GM15510 (cell line): ENCODE data around the gene ARHGDIB.

ENCODE experiments used
- POLR2A ChIP-seq: IDR thresholded peaks from 3 replicates; pipeline ENCODE4 v1.6.1; 2011; ENCODE audit warnings: borderline replicate concordance; ENCODE audit not compliant: insufficient read length; ENCODE audit errors: extremely low read depth

ARHGDIB gene

DNA sequence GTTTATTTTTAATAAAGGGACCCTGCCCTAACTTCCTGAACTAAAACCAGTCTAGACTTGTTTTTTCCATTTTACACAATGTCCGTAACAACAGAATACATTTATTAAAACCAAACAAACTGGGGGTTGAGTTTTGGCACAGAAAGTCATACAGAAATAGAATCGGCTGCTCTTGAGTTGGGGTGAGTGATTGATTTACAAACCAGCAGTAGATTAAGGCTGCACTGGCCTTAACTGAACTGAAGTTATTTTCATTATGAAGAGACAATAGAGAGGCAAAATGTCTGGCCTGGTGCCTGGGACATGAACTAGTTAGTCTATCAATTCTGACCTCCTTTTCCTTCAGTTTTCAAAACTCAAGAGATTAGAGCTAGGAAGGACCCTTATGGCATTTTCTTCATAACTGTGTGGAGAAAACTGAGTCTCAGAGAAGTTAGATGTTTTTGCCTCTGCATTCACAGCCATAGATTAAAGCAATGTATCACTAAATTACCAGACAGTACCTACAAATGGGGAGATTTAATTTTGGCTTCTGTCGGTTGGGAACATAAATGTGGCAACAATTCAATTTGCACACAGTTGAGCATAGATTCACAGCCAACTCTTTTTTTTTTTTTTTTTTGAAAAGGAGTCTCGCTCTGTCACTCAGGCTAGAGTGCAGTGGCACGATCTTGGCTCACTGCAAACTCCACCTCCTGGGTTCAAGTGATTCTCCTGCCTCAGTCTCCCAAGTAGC is 56.0 kb downstream of the ARHGDIB start:
- TF ChIP-seq POLR2A, result no peak

DNA sequence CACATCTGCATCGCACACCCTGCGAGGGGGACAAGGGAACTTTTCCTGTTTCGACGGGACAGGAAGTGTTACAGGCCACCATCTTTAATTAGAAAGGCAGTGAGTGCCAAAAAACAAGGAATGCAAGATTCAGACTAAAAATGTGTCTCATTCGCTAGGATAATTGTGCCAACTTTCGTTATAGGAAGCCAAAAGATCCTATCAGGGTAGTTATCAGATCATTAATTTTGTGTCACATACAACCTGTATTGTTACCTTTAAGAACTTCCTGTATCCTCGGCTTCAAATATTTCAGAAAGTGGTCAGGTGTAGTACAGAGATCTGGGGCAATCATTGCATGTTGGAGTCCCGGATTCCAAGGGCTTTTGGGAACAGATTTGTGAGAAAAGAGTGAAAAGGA is 56.5 kb downstream of the ARHGDIB start:
- TF ChIP-seq POLR2A, result no peak

DNA sequence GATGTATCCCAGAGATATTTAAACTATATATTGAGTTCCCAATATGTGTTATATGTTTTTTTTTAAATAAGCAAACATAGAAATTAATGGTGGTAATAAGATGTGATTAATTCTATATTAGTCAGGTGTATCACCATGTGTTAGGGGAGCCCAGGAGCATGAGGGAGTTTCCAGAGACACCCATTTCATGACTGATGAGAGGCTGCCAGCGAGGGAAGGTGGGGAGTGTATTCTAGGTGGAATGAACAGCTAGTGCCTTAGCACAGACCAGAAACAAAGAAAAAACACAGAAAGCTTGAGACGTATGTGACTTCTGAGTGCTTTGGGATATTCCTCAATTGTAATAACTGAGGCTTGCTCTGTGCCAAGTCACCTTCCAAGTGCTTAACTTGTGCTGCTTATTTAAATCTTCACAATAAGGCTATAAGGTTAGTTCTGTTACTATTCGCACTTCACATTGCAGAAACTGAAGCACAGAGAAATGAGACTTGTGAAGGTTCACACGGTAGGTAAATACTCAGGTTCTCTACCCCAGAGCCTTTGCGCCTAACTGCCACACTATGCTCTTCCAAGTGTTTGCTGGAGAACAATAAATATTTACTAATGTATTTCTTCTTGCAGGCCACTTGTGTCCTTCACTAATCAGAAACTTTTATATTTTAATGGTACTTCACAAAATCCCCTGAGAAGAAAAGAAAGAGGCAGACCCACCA is 57.9 kb downstream of the ARHGDIB start:
- no peak for TF ChIP-seq POLR2A

DNA sequence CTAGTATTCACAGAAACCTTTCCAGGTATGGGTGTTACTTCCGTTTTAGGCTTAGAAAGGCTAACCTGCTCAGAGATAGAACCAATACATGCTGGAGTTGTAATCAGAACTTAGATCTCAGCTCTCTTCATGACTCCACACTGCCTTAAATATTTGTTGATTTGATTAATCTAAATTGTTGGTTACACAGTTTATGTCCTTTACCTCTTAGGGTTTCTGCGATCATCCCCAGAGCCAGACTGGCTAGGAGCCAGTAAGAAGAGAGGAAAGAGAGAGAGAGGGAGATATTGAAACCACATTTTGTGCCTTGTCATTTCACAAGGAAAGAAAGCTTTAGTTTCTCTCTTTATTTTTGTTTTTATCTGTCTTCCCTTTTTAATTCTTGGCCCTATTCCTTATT is 58.9 kb downstream of the ARHGDIB start:
- no peak for TF ChIP-seq POLR2A

DNA sequence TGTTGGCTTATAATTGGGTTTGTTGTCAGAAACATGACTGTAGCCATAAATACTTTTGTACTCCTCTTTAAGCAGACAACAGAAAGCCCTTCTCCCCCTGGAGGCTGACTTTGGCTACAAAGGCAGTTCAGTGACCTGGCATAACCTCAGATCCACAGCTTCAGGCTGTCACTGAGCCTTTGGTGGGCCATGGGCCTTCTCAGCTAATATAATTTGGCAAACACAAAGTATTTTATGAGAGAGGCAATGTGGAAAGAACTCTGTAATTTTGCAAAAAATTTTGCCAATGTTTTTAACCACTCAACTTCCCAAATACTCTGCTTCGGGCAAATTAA is 60.2 kb downstream of the ARHGDIB start:
- no peak for TF ChIP-seq POLR2A

DNA sequence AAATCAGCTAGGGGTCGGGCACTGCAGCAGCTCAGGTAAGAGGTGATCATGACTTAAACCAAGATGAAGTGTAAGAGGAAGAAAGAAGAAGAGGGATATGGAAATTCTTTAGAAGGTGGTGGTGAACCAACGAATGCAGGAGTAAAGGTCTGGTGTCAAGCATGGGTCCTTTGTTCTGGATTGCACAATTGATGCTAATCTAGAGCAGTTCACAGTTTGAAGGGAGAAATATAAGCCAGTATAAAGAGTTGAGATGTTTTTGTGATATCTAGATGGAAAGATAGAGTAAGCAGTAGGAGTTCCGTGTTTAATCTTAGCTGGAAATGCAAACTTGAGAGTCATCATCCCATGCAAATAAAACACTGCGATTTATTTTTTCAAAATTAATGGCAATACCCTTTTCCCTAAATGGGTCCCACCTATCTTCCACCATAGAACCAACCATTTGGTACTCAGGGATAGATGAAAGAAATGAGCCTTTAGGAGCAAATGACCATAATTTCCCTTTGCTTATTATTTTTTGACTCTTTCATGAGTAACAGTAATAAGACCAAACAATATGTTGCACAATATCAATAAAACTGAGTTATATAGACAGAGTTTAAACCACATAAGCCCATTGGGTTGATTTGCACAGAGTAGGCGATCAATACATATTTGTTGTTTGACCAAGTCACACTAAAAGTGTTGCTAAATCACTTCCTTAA is 60.7 kb downstream of the ARHGDIB start:
- TF ChIP-seq POLR2A, result no peak

DNA sequence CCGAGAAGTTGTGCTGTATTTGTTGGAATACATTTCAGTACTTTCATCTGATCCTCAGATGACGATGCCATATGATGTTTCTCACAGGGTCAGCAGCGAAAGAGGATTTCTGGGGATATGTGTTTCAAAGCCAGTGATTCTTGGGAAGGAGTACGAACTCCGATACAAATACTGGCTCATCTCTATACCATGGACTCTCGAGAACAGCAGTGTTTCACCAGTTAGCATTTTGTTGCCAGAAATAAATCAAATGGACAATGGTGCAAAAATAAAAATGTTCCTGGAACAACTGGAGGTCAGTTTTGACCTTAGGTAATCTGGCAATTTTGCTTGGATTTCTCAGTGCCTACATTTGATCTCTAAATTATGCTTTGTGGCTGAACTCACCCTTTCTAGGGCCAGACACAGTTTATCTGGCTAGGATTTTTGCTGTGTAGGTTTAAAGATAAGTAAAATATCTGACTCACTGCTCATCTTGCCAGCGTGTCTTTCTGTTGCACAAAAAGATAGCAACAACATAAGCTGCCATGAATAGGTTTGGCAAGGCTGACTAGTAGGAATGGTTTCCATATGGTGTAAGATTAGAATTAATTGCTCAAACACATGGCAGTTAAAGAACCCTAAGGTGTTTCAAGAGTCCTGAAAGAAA is 64.8 kb downstream of the ARHGDIB start:
- no peak for TF ChIP-seq POLR2A

DNA sequence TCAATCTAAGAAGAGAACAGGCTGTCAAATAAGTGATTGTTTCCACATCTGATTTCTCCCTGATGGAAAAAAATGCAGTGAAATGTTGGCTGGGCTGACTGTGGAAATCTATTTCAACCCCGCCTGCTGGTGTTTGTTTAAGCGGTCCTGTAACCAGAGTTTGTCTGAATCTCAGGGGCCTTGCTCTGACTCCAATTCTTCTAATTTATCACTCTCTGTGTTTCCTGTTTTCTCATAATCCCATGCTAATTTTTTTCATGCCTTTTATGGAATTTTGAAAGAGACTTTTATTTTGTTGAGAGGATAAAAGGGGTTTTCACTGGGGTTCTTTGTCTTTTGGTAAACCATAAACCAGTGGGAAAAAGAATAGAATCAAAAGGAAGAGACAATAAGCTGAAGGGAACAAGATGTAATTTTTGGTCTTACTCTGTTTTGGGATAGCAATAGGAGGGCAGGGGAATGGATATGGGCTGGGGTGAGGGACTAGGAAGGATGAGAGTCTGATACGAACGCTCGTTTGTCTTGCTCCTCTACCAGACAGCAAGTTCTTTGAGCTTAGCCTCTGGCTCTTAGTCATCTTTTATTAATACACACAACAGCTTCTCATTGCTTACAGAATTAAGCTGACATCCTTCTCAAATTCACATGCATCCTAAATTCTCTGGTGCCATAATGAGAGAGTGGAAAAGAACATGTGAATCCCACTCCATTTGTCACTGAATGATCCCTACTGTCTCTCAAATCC is 67.7 kb downstream of the ARHGDIB start:
- TF ChIP-seq POLR2A, result no peak

DNA sequence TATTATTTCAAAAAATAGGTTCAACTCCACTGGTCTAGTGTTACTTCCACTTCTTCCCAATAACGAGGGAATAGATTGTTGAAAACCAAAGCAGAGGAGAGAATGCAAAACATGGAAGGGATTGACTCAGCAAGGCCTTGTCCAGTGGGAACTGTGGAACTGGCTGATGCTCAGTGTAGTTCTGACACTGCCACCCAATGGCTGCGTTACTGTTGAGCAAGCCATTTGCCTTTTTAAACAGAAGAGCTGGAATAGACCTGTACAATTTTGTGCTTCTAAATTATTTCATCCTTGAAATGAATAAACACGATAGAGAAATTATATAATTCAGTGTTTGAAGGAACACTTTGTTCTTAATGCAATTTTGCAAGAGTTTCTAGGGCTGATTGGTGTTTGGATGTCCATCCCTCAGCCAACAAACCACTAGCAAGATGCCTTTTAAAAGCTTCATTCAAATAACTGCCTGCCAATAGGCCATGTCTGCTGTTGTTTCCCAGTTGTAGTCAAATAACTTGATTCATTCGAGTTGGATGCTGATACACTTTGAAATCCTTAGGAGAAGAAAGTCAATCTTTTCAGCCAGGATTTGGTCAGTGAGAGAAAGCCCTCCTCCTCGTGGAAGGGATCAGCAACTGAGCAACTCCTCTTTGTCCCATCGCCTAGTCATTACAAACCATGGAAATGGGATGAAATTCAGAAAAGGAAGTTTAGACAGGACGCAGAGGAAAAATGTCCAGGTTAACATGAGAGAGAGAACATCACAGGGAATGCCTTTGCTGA is 68.5 kb downstream of the ARHGDIB start:
- TF ChIP-seq POLR2A, result no peak
